HG02623 (cell line): ENCODE data around the gene ZNF154.

Experiments used
- ATAC-seq: cut with Tn5 transposase; IDR thresholded peaks from one replicate; pipeline ENCODE4 v1.9.1; 2021; ENCODE audit warnings: moderate library complexity; ENCODE audit not compliant: unreplicated experiment

Gene ZNF154

DNA sequence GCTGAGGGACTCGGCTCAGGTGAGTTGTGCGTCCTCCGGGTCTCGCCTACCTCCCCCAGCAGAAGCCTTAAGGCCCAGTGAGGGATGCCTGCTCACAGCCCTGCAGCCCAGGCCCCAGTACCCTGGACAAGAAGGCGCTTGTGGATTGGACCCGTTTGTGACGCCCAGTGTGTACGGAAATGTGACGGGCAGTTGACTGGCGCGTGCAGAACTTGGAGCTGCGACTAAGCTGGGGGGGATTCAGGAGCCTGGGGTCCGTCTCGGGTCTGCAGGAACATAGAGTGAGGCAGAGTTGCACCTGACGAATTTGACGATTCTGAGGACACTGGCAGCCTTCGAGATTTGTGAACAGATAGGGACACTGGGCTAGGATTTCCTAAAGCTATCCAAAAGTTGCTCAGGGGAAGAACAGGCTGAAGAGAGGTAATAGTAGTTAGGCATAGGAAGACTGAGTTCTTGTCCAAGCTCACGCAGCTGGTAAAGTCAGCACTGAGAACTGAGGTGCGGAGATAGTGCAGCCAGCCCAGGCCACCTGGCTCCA lies 26.7 kb downstream of the ZNF154 start:
- ATAC-seq: no peak

DNA sequence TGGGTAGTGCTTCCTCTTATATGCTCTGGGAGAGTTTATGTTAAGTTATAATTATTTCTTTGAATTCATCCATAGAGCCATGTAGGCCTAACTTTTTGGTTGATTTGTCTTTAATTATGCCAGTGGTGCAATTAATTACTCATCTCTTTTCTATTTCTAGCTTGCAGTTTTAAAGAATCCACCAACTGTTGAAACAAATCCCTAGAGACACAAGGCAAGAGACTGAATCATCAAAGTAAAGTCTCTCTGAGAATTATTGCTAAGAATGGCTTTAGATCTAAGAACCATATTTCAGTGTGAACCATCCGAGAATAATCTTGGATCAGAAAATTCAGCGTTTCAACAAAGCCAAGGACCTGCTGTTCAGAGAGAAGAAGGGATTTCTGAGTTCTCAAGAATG lies 33.1 kb downstream of the ZNF154 start:
- ATAC-seq: no peak

DNA sequence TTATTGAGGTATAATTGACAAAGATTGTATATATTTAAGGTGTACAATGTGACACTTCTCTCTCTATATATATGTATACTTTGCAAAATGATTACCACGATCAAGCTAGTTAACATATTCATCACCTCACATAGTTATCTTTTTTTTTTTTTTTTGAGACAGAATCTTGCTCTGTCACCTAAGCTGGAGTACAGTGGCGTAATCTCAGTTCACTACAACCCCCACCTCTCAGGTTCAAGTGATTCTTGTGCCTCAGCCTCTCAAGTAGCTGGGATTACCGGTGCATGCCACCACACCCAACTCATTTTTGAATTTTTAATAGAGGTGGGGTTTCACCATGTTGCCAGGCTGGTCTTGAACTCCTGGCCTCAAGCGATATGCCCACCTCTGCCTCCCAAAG lies 36.5 kb downstream of the ZNF154 start:
- no peak for ATAC-seq

DNA sequence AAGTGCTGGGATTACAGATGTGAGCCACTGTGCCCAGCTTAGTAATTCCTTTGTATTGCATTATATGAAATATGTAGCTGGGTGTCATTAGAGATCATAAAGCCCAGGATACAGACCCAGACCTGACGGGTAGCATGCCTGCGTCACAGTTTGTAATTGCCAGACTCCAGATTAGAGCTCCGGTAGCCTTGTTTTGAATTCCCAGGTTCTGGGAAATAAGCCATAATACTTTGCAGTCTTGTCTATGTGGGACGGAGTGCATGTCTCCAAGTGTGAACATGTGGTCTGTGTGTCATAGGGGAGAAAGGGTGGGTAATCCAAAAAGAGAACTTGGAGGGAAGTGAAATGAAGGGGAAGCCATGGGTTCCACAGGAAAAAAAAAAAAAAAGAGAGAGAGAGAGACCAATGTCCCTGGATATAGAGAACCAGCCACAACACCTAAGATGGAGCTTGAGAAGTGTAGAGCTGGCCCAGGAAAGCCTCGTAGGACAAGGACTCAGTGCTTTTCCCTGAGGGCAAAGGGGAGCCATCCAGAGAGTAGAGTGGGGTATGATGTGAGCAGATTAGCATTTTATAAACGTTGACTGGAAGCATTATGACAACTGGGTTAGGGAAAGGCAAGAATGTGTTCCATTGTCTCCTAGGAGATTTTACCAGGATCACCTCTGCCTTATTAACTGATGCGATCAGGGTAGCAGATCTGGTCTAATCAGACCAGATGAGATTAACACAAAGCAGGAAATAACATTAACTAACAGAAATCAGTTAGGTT lies 37.7 kb downstream of the ZNF154 start:
- ATAC-seq: no peak

DNA sequence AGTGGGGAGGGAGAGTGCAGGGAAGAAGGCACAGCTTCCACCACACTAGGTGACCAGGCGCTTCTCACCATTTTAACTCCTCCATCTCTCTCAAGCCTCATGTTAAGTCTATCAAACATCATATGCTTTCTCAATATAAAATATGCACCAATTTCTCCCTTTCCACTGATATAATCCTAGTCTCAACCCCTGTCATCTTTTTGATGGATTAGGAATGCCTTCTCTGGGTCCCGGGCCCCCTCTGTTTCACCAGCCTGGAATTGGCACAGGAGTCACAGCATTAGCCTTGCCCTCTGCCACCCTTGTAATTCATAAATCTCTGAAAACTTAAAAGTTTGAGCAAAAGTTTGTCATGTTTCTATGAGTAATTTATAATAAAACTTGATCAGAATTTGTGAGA lies 40.4 kb downstream of the ZNF154 start, which contains the start of gene ZSCAN4:
TSS of gene ZSCAN4 (plus strand) at position 301 of the 400 bp plus-strand sequence. CDS start 7,211 bp downstream, outside the sequence.
- ATAC-seq: no peak

DNA sequence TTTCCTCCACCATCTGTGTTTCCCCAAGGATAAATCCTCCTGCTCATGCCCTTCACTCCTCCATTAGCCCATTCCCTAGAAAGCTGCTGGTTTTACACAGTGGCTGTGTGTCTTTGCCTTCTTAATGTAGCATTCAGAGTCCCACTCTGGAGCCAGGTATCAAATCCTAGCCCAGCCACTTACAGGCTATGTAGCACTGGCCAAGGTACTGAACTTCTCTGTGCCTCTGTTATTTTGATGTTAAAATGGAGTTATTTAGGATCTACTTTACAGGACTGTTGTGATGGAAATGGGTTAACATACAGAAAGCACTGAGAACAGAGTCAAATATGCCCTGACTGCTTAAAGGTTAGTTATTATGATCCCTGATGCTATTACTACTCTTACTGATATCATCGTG lies 41.8 kb downstream of the ZNF154 start:
- no peak for ATAC-seq

DNA sequence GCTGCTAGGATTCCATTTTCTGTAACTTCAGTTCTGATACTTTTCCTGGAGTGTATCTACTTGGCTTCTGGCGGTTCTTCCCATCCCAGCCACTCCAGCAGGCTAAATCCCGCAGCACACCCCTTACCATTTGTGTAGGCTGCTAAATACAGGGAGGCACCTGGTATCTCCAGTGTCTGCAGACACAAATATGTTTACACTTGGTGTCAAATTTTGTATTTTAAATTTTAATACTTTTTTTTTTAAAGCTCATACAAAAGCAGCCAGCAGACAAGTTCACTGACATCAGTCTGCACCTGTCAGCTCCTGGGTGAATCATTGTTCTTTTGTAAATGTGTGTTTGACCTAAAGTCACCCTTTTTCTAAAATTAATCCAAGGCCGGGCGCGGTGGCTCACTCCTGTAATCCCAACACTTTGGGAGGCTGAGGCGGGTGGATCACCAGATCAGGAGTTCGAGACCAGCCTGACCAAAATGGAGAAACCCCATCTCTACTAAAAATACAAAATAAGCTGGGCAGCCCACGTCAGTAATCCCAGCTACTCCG lies 43.7 kb downstream of the ZNF154 start:
- no peak for ATAC-seq

DNA sequence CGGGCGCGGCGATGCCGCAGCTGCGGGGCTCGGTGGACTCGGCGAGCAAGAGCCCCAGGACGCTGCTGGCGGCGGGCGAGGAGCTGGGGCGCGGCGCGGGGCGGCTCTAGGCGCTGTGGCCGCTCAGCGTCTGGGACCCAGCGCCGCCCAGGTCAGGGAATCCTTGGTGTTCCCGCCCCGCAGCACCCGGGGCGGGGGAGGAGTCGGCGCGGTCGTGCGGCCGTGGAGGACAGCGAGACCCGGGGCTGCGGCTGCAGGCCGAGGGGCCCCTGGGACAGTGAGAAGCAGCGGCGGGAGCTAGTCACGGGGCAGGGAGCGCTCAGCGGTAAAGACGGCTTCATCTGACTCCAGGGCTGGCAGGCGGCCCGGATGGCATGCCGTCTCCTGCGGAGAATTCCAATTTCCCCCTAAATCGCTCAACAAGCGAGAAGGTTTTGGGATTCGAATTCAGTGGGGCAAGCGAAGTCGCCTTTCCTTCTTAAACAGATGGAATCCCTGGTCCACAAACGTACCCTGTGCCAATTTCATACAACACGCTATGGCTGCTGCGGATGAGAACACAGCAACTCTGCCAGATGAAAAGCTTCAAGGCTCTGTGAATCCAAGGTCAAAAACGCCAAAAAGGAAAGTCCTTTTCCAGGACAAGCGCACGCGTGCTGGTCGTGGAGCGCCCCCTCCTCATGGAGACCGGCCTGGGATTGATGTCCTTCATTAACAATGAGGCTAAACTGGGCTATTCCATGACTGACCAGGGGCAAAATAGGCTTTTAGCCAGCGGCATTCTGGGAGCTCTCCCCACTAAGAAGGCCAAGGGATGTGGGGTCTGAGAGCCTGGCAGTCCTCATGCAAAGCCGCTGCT lies 44.5 kb downstream of the ZNF154 start:
- ATAC-seq: no peak

DNA sequence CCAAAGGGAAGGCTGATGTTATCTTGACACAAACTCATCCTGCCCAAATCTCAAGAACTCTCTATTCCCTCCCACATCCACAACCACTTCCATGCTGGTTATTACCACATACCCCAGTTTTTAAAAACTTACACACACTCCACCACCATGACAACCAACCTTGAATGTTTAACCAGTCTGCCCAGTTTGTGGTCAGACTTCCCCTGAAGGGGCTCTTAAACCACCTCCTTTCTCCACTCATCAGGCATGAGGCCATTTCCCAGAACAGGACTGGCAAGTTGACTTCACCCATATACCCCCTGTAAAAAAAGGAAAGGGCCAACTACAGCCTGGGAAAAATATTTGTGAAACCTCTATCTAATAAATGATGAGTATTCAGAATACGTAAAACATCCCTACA lies 52.7 kb downstream of the ZNF154 start:
- ATAC-seq: no peak

DNA sequence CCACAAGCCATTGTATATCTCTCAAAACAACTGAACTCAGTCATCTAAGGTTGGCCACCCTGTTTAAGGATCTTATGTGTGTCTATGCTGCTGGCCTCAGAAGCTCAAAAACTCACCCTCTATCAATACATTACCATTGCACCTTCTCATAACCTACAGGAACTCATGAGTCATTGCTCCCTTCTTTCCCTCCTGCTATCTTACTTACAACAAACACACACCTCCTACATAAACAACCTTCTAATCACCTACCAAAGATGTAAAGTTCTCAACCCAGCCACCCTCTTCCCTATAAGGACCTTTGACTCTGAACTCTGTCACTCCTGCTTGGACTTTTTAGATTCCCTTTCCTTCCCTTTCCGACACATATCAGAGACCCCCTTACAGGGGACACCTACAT lies 53.6 kb downstream of the ZNF154 start:
- ATAC-seq: no peak

DNA sequence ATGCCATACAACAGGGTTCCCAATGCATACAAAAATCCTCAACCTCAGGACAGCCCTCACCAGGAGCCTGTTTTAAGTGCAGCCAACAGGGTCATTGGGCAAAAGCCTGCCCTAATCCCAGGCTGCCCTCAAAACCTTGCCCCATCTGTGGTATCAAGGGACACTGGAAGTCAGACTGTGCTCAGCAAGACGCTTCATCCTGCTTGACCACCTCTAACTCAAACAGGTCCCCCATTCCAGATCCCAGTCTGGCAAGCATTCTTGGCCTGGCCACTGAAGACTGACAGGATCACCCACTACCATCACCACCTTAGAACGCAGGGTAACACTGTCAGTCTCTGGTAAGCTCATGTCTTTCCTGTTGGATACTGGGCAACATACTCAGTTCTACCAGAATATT lies 55.3 kb downstream of the ZNF154 start:
- no peak for ATAC-seq

DNA sequence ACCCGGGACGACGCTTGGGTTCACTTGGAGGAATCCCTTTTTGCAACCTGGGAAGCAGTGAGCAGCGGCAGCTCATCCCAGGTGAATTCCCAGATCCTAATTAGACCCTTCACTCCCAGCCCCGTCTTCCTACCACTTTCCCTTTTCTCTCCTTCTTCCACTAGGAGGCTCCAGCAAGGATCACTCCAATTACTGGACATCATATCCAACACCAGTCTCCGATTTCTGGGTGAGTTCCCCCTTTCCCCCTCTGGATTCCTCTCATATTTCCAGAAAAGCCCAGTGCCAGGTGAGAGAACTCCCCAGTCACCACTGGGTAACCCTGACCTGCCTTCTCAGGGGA lies 57.4 kb downstream of the ZNF154 start:
- no peak for ATAC-seq

DNA sequence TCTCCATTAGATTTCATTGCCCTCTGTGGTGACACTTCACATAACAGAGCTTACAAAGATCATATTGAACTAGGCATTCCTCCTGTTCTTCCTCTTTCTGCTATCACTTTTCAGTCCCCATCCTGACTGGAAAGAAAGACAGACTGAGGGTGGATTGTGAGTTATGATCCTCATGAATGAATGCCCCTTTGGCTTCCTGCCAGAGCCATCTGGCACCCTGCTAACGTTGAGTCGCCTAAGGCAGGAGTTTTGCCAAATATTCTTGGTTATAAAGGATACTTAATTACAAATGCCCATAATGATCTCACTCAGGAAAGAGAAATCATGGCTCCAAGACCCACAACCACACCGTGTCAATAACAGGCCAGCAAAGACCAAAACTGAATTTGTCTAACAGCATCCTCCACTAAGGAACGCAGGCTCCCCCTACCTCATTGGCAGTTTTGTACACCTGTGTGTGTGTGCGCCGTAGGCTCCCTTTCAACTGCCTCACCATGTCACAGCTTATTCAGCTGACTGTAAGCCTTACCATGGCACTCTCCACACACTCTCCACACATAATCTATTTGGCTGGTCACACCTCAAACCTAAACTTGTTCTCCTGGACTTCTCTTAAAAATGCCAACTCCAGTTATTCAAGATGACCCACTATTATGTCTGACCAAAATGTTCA lies 60.5 kb downstream of the ZNF154 start:
- ATAC-seq: no peak
